ENCODE results near the gene REXO1.

Gene REXO1

DNA sequence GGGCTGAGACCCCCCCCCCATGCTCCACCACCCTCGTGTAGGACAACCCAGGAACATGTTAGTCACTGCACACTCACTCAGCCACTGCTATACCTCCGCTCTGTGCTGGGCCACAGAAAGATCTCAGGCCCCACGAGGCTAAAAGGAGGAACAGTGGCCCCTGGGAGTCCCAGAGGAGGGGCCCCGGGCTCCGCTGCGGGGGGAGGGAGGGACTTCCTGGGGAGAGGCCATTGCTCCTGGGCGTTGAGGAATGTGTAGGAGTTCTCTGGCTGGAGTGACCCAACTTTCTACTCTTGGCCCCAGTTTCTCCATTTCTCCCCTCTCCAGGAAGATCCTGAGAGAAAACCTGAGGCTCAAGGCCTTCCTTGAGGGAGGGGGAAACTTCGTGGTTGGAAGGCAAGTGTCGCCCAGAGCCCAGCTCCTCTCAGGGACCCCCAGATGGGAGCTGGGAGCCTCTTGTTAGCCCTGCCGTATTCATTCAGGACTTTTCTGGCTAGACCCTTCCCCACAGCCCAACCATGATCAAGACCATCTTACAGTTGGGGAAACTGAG, 81.4 kb downstream of the REXO1 start:
- Histone ChIP-seq H3K79me2 (ENCODE audit: insufficient read depth, low read length) (no peaks in the 10 kb centered on the region), H4K20me1 (ENCODE audit: insufficient read depth, low read length, poor library complexity, severe bottlenecking) (no peaks in the 10 kb centered on the region), H3K9me2 (replicated peaks; ENCODE audit: low read depth, low read length) (no peaks in the 10 kb centered on the region), H3K4me3 (ENCODE audit: low read length, poor library complexity, severe bottlenecking) (peak overlapping the region; percentile 42), H3K9me3 (ENCODE audit: insufficient read depth, low read depth, low read length) (peaks cover 9% of the 10 kb centered on the region), H3K9ac (ENCODE audit: low read depth, low read length, poor library complexity, severe bottlenecking) (peak overlapping the region; percentile 54), H3K36me3 (ENCODE audit: insufficient read depth, low read length) (no peaks in the 10 kb centered on the region), H3K27me3 (ENCODE audit: insufficient read depth, low read length, poor library complexity, severe bottlenecking) (no peaks in the 10 kb centered on the region), H3K4me1 (ENCODE audit: insufficient read depth, low read length, poor library complexity, severe bottlenecking) (peaks cover 17% of the 10 kb centered on the region), H3K4me2 (ENCODE audit: low read depth, low read length, poor library complexity, severe bottlenecking) (peak overlapping the region; percentile 69), H2AFZ (ENCODE audit: low read length) (peak overlapping the region; percentile 84), H3F3A (ENCODE audit: low read depth) (no peaks in the 10 kb centered on the region)
- TF ChIP-seq EZH2phosphoT487 (IDR thresholded peaks at IDR 0.05; ENCODE audit: borderline replicate concordance), result no peak
- TF ChIP-seq, protein P1, sequence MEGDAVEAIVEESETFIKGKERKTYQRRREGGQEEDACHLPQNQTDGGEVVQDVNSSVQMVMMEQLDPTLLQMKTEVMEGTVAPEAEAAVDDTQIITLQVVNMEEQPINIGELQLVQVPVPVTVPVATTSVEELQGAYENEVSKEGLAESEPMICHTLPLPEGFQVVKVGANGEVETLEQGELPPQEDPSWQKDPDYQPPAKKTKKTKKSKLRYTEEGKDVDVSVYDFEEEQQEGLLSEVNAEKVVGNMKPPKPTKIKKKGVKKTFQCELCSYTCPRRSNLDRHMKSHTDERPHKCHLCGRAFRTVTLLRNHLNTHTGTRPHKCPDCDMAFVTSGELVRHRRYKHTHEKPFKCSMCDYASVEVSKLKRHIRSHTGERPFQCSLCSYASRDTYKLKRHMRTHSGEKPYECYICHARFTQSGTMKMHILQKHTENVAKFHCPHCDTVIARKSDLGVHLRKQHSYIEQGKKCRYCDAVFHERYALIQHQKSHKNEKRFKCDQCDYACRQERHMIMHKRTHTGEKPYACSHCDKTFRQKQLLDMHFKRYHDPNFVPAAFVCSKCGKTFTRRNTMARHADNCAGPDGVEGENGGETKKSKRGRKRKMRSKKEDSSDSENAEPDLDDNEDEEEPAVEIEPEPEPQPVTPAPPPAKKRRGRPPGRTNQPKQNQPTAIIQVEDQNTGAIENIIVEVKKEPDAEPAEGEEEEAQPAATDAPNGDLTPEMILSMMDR (conservative IDR thresholded peaks at IDR 0.05; ENCODE audit: low read length), result no peak

DNA sequence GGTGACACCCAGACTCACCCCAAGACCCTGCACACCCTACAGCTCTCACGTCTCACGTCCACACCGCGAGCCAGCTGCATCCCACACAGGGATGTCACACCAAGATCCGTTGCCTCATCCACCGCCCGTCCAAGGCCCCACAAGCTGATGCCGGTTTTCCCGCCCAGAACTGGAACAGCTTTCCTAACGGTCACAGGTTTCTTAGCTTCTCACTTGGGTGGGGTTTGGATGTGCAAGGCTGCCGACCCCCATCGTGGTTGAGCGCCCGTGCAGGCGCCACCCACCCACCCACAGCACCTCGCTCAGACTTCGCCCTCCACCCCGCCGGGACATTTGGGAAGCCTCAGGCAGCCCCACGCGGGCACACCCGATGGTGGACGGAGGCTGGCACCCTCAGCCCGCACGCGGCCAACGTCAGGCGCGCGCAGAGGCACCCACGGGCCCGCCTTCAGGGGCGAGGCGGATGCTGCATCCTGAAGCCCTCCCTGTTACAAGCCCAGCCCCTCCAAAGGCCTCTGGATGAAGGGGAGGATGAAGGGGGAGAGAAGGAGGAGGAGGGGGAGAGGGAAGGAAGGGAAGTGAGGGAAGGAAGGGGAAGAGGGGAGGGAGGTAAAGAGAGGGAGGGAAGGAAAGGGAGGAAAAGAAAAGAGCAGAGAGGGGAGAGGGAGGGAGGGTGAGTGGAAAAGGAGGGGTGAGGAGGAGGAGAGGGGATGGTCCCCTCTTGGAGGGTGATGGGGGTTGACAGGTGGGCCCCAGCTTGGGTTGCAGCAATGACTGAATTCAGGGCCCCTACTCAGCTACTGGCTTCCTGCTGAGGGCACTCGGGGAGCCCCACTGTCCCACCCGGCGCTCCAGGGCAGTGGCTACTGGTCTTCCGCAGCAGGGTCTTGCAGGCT, 82.1 kb downstream of the REXO1 start:
- Histone ChIP-seq H3K27me3 (ENCODE audit: insufficient read depth, low read length, poor library complexity, severe bottlenecking) (no peaks in the 10 kb centered on the region), H3K9me2 (replicated peaks; ENCODE audit: low read depth, low read length) (no peaks in the 10 kb centered on the region), H3K9me3 (ENCODE audit: insufficient read depth, low read depth, low read length) (peaks cover 8% of the 10 kb centered on the region), H3K4me2 (ENCODE audit: low read depth, low read length, poor library complexity, severe bottlenecking) (peak overlapping the region; percentile 69), H3K4me3 (ENCODE audit: low read length, poor library complexity, severe bottlenecking) (no peak overlapping the region), H3K4me1 (ENCODE audit: insufficient read depth, low read length, poor library complexity, severe bottlenecking) (peaks cover 17% of the 10 kb centered on the region), H4K20me1 (ENCODE audit: insufficient read depth, low read length, poor library complexity, severe bottlenecking) (no peaks in the 10 kb centered on the region), H3F3A (ENCODE audit: low read depth) (no peaks in the 10 kb centered on the region), H3K36me3 (ENCODE audit: insufficient read depth, low read length) (no peaks in the 10 kb centered on the region), H2AFZ (ENCODE audit: low read length) (no peak overlapping the region), H3K79me2 (ENCODE audit: insufficient read depth, low read length) (no peaks in the 10 kb centered on the region), H3K9ac (ENCODE audit: low read depth, low read length, poor library complexity, severe bottlenecking) (peak overlapping the region; percentile 54)
- no peak for TF ChIP-seq EZH2phosphoT487 (IDR thresholded peaks at IDR 0.05; ENCODE audit: borderline replicate concordance)
- TF ChIP-seq, protein P1 (conservative IDR thresholded peaks at IDR 0.05; ENCODE audit: low read length), result no peak
